Breast epithelium (tissue), 4 donors: Measurements from ENCODE around the gene OR2B2. TPM values are rescaled to one million over a fixed set of nuclear protein-coding genes. Genes with fewer than 3 reads are reported as not detected.

Experiments
- DNase-seq, 2 donors: peaks; one replicate each; pipeline ENCODE4 v3.0.0-alpha.2; 2019; ENCODE audit warnings: low spot score in 2 of 2
- H3K27ac ChIP-seq, 2 donors: fragments of 200-600 bp; sonication (generic) in 1 of 2; one replicate each; pipeline ENCODE4 v1.5.1; 2016 to 2019; ENCODE audit warnings: mild to moderate bottlenecking in 1 of 2
- H3K27me3 ChIP-seq, 2 donors: fragments of 200-600 bp; sonication (generic) in 1 of 2; one replicate each; pipeline versions ENCODE4 v1.5.1 to v1.6.0; 2017 to 2019; ENCODE audit warnings: control low read depth in 1 of 2, mild to moderate bottlenecking in 1 of 2
- H3K36me3 ChIP-seq: fragments of 200-600 bp; one replicate; pipeline ENCODE4 v1.5.1; 2019
- H3K4me1 ChIP-seq, 2 donors: fragments of 200-600 bp; sonication (generic); one replicate each; pipeline ENCODE4 v1.5.1; 2016 to 2019; ENCODE audit warnings: control low read depth in 1 of 2
- H3K4me3 ChIP-seq, 3 donors: fragments of 200-600 bp; sonication (generic); 1 replicate in 2 of 3; 2 replicates in 1 of 3; pipeline ENCODE4 v1.5.1; 2016 to 2019; ENCODE audit warnings: mild to moderate bottlenecking in 3 of 3, moderate library complexity in 2 of 3
- H3K9me3 ChIP-seq, 2 donors: fragments of 200-600 bp; sonication (generic) in 1 of 2; one replicate each; pipeline ENCODE4 v1.5.1; 2016 to 2019; ENCODE audit warnings: control low read depth in 1 of 2
- POLR2A ChIP-seq: fragments of 450-650 bp; IDR thresholded peaks from one replicate; pipeline ENCODE4 v1.6.1; 2016; ENCODE audit warnings: antibody characterized with exemption, mild to moderate bottlenecking, moderate library complexity
- POLR2AphosphoS5 ChIP-seq, 3 donors: sonication (generic); formaldehyde crosslinking; IDR thresholded peaks; one replicate each; pipeline ENCODE4 v1.6.1; 2017; ENCODE audit warnings: antibody characterized with exemption in 3 of 3
- intact Hi-C: fragments of 100-400 bp; cut with DNase I; formaldehyde crosslinking; loops from one replicate; pipeline ENCODE4 v1.15.1; 2023; ENCODE audit warnings: low total_unique reads
- total RNA-seq, 3 donors: library from RNA; depleted of rRNA; stranded (reverse); fragments of >200 nt; gene quantifications; one replicate each; pipeline ENCODE4 v1.1.0, GENCODE V29; 2016
- TF ChIP-seq, protein P1 (sequence below), 3 donors: fragments of 450-650 bp; IDR thresholded peaks; one replicate each; pipeline ENCODE4 v1.5.1; 2016 to 2017; ENCODE audit warnings: antibody characterized with exemption in 3 of 3, mild to moderate bottlenecking in 3 of 3, moderate library complexity in 3 of 3

OR2B2 gene
- total RNA-seq, 3 donors from 2014 or later, result not detected

DNA sequence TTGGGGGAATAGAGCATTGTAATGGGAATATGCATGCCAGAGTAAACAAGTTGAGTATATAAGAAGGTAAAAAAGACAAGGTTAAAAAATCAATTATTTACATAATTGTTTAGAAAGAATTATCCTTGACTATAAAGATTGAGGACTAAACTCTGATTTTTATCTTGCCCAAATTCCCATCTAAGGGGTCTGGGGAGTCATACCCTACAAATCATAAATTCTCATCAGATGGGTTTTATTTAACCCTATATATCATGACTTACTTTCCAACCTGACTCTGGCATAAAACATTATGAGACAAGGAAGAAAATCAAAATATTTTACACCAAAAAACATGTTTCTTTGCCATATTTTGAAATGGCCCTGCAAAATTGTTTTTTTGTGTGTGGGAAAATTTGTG, 12.7 kb downstream of the OR2B2 start:
- H3K9me3 ChIP-seq, result no peaks in the 10 kb centered on the region
- TF ChIP-seq, protein P1, sequence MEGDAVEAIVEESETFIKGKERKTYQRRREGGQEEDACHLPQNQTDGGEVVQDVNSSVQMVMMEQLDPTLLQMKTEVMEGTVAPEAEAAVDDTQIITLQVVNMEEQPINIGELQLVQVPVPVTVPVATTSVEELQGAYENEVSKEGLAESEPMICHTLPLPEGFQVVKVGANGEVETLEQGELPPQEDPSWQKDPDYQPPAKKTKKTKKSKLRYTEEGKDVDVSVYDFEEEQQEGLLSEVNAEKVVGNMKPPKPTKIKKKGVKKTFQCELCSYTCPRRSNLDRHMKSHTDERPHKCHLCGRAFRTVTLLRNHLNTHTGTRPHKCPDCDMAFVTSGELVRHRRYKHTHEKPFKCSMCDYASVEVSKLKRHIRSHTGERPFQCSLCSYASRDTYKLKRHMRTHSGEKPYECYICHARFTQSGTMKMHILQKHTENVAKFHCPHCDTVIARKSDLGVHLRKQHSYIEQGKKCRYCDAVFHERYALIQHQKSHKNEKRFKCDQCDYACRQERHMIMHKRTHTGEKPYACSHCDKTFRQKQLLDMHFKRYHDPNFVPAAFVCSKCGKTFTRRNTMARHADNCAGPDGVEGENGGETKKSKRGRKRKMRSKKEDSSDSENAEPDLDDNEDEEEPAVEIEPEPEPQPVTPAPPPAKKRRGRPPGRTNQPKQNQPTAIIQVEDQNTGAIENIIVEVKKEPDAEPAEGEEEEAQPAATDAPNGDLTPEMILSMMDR (IDR thresholded peaks at IDR 0.05), result no peak
- H3K36me3 ChIP-seq, result no peaks in the 10 kb centered on the region
- H3K4me3 ChIP-seq, result no peak overlapping the region
- intact Hi-C loops, result loop anchor here (10.0 kb wide), 1 partner anchor 725 kb away; no protein-coding TSS in a partner anchor
- no peak for DNase-seq
- no peak overlapping the region for H3K27ac ChIP-seq
- H3K27me3 ChIP-seq, result no peaks in the 10 kb centered on the region
- H3K4me1 ChIP-seq, result no peaks in the 10 kb centered on the region

DNA sequence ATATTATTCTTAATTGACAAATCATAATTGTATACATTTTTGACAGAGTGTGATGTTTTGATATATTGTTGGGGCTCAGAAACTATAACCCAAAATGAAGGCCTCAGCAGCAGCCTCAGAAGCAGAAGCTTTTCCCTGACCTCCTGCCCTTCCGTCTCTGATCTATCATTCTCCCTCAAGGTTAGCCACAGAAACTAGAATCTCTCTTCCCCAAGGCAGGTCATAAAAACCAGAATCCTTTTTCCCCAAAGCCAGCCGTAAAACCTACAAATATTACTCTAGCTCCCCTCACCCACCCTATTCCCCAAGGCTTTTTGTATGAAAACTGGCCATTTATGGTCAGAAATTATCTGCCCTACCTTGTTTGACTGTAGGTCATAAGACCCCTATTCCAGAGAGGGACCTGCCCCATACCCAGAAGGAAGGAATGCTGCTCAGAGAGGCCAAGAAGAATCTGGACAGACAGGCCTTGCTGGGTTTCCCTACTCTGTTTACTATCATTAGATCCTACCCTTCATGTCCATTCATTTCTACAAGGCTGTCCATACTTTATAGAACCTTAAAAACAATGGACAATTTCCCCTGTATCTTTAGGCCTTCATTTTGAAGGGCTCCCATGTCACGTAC, 14.5 kb downstream of the OR2B2 start:
- TF ChIP-seq POLR2A, result no peak
- TF ChIP-seq, protein P1 (IDR thresholded peaks at IDR 0.05), result no peak
- TF ChIP-seq POLR2AphosphoS5 (IDR thresholded peaks at IDR 0.05), result no peak
- no peaks in the 10 kb centered on the region for H3K27me3 ChIP-seq
- H3K9me3 ChIP-seq, result no peaks in the 10 kb centered on the region
- DNase-seq, result no peak
- no peaks in the 10 kb centered on the region for H3K4me1 ChIP-seq
- intact Hi-C loops, result loop anchor here (10.0 kb wide), 1 partner anchor 723 kb away; no protein-coding TSS in a partner anchor
- no peak overlapping the region for H3K27ac ChIP-seq
- no peaks in the 10 kb centered on the region for H3K36me3 ChIP-seq
- no peak overlapping the region for H3K4me3 ChIP-seq

DNA sequence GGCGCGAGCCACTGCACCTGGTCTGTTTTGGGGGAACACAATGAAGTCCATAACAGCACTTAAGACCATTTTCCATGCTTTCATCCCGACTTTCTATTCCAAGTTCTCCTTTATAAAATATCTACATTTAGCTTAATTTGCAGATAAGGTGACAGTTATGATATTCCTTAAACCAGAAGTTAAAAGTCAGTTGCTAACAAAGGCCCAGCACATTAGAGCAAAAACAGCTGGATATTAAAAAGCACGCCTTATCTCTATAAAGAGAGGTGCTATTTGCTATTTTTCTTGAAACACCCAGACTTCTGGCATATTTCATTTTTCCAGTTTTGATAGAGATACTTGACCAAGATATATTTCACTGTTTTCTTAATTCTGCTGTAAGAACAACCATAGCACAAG, 15.8 kb downstream of the OR2B2 start:
- Histone ChIP-seq H3K36me3 (no peaks in the 10 kb centered on the region), H3K9me3 (no peaks in the 10 kb centered on the region), H3K4me3 (no peak overlapping the region), H3K27me3 (peaks cover 0 to 3% of the 10 kb centered on the region in 2 donors), H3K4me1 (no peaks in the 10 kb centered on the region), H3K27ac (no peak overlapping the region)
- no peak for DNase-seq
- TF ChIP-seq POLR2A (no peak), POLR2AphosphoS5 (IDR thresholded peaks at IDR 0.05) (no peak)
- TF ChIP-seq, protein P1 (IDR thresholded peaks at IDR 0.05), result no peak
- intact Hi-C loops, result loop anchor here (10.0 kb wide), 1 partner anchor 722 kb away; no protein-coding TSS in a partner anchor

DNA sequence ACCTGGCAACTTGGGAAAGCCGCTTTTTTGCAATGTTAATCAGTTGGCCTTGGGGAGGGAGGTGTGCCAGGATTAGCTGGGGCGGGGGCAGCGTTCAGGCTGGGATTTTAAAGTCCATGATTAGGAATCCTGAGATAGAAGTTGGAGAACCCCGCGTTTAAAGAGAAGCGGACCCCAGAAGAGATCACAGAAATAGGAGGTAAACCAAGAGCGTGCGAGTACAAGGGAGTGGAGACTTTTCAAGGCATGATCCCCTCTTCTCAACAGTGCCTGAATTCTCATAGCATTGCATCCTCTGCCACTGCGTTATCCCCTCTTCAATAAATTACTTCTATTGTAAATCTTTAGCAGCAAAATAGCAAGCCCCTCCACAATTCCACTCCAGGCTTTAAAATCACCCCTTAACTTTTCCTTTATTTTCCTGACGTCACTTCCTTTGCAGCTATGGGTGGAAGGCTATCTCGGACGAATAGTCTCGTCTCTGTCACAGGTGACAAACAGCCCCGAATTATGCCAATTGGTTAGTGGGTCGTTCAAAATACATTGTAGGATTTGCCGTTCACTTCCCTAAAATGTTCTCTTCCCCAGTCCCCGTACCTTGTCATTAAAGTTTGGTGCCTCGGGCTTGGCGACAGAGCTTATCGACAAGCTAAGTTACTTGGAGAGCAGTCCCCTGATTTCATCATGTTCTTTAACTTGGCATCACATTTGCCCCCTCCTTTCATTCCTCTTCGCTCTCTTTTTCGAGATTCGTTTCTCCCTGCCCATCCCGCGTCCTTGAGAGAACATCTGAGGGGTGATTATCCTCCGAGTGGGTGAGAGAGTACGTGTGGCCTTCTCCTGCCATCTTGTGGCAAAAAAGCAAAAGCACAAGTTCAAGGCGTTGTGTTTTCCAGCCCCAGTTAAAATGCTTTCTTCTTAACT, 17.1 kb downstream of the OR2B2 start:
- intact Hi-C loops, result loop anchor here (10.0 kb wide), 1 partner anchor 720 kb away; no protein-coding TSS in a partner anchor
- peaks cover 3 to 8% of the 10 kb centered on the region in 2 donors for H3K27me3 ChIP-seq
- TF ChIP-seq POLR2A (peak; percentile 11), POLR2AphosphoS5 (IDR thresholded peaks at IDR 0.05) (peak in 2 of 3 donors; percentile 38 to 71)
- TF ChIP-seq, protein P1 (IDR thresholded peaks at IDR 0.05), result peak; percentile 70 to 87 (median 80)
- no peaks in the 10 kb centered on the region for H3K9me3 ChIP-seq
- H3K4me3 ChIP-seq, result peak overlapping the region; percentile 53 to 72 (median 71)
- H3K36me3 ChIP-seq, result no peaks in the 10 kb centered on the region
- peak in 1 of 2 donors; percentile 48 for DNase-seq
- peak overlapping the region; percentile 70 to 85 for H3K27ac ChIP-seq
- H3K4me1 ChIP-seq, result no peaks in the 10 kb centered on the region
